ENCODE data around the gene MAK.
A peak's percentile ranks its signal among the peaks of the same experiment; 100 is the strongest.
"Not testable (repeated sequence)": the region's sequence is repeated elsewhere in the genome, so short reads cannot be mapped to it uniquely, and the experiment has no call there.

- peak; percentile 16; the same call in 1 of the 2 replicates for TF ChIP-seq CTCF (IDR thresholded peaks at IDR 0.05; ENCODE audit: low read length)
- TF ChIP-seq EZH2 (optimal IDR thresholded peaks at IDR 0.05; ENCODE audit: low read depth, low read length), result not testable (repeated sequence)
These were observed 117.1 kb downstream of the MAK start for GRCh38 chr6:10720960-10721849.

Measured in MM.1S (cell line).